ENCODE measurements around the gene CAMTA1.

The CAMTA1 gene

DNA sequence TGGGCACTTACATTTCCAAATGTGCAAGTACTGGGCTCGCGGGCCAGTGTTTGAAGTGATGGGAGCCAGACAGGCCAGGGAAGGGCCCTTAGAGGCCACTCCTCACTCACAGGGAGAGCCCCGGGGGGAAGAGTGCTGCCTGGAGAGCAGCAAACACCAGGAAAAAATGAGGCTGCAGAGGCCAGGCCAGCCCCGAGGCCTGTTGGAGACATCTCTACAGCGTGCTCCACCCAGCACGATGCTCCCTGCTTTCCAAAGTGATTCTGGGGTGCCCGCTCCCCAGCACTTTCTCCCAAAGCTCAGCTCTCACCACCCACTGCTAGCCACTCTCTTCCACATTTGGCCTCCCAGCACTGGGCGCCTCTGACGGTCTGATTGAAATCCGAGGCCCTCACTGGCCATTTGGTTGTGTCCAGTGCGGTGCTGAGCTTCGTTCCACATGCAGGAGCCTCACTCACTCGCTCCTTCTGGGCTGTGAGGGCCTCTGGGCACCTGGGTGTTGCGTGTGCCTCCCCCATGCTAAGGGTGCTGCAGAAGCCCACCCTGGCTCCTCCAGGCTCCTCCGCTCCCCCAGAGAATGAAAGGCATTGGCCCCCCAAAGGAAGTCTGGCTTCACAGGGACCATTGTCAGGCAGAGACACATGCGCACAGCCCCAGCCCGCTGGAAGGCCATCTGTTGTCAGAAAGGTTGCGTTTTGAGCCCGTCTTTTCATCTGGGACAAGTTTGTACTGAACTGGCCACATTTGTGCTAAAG lies 600.4 kb downstream of the CAMTA1 start:
- DNase-seq: no peak

DNA sequence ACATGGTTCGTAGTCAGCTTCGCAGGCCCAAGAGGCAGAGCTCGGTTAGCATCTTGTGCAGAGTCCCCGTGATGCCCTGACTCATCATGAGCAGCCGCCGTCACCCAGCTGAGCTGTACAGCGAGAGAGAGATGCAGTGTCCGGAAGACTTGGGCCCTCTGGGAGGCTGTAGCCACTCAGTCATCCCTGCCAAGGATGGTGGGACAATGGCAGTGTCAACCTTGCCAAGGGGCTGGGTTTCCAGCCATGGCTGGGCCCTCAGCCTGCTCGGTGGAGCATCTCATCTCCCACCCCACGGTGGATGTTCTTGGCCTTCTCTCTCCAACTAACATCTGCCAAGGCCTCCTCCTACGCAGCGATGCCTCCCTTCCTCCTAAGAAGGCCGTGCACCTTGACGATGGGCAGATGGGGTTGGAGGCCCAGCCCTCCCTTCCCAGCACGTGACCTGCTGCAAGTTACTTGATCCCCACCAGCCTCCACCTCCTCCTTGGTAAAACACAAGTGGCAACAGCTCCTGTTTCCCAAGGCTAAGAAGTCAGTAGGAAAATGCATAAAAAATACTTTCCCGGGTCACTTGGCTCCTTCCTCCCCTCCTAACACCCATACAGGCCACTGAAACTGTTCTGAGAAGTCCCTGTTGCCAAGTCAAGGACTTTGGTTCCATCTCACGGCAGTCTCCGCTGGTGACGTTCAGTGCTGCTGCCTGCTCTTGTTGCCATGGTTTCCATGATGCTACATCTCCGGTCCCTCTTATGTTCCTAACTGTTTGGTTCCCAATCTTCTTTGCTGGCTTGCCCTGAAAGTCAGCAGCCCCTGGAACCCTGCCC lies 601.2 kb downstream of the CAMTA1 start:
- no peak for DNase-seq

DNA sequence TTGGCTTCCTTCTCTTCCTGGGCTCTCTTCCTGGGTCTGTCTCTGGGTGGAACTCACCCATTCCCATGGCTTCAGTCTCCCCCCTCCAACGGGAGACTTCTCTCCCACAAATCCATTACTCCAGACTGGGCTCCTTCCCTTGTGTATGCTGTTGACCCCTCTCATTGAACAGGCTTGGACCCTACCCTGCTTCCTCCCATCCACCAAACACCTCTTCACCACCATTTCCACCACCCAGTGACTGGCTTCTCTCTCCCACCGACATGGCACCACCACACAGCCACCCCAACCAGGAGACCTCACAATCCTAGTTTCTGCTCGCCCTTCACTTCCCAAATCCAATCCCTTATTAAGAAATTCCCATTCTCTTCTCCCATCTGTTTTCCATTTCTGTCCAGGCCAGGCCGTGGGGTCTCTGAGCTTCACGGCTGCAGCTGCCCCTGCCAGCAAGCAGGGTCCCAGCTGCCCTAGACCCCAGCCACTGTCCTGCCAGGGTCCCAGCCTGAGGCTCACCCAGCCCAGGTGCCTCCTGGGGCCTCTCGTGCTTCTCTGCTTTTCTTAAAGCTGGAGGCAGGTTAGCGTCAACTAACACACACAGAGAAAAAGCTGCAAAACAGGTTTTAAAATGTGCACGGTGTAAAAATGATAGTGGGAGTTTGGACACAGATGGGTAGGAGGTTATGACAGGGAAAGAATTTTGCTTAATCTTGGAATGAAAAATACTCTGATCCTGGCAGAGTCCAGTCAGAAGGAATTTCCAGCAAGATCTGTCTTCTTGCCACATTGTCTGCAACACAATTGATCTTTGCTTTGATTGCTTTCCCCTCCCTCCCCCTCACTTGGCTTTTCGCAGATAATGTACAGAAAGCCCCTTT lies 602.0 kb downstream of the CAMTA1 start:
- peak; percentile 42 for DNase-seq

DNA sequence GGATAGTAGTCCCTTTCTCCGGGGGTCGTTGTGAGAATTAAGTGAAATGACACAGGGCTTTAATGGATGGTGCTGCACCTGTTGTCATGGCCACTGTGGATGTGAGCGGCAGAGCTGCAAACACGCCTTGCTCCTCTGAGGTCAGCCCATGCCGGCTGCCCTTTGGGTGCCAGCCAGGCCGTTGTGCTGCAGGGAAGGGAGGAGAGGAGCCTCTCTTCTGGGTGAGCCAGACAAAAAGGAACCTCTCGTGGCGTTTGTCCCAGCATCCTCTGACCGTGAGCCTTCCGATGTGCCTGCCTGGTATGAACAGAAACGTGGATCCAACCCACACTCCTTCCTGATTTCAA lies 602.9 kb downstream of the CAMTA1 start:
- DNase-seq: no peak

DNA sequence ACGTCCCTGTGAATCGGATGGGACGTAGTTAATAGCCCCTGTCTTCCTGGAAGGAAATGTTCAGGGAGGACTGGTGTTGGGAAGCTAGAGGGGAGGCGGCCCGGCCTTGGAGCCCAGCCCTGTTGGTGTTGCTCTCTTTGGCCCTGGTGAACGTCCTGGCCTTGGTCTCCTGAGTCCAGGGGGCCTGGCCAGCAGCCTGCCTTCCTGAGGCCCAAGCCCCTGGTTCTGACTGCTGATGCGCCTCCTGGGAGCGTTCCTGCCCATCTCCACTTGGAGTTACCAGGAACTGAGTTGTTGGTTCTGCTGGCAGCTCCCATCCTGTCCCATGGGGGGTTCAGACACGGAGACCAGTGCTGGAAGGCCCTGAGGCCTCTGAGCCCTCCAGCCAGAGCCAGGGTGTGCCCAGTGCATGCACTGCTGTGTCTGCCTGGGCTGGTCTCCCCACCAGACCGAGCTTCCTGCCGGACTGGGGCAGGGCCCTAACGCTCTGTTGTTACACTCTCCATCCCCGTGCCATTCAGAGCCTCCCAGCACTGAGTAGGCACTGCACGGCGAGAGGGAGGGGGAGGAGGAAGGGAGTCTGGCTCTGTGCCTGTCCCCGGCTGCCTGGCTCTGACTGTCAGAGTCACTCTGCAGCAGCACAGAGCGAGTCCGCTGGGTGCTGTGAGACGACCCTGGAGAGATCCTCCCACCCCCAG lies 603.4 kb downstream of the CAMTA1 start:
- no peak for DNase-seq

DNA sequence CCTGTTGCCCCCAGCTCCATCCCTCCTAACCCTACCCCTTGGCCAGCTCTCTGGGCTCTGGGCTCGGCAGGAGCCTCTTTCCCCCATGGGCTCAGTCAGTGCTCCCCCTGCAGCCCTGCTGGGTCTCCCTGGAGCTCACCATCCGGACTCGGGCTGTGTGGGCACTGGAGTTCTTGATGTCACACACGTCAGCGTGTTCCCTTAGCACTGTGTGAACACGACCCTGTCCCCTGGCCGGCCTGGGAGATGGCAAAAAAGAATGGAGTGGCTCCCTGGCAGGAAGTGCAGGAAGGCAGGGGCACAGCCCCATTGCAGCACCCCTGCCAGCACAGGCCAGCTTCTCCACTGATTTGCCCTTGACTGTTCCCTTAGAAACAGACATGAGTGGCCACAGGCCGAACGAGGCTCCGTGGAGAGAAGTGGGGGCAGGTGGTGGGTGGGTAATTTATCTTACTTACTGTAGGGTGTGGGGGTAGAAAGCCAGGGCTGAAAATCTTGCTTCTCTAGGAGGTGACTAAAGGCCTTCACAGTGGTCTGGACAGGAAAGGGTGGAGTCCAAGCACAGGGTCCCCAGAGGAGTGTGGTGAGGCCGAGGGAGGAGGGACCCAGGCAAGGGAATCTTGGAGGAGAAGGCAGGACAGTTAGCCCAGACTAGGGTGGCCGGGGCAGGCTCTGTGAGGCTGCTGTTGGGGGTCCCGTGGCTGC lies 604.1 kb downstream of the CAMTA1 start:
- peak; percentile 16 for DNase-seq

DNA sequence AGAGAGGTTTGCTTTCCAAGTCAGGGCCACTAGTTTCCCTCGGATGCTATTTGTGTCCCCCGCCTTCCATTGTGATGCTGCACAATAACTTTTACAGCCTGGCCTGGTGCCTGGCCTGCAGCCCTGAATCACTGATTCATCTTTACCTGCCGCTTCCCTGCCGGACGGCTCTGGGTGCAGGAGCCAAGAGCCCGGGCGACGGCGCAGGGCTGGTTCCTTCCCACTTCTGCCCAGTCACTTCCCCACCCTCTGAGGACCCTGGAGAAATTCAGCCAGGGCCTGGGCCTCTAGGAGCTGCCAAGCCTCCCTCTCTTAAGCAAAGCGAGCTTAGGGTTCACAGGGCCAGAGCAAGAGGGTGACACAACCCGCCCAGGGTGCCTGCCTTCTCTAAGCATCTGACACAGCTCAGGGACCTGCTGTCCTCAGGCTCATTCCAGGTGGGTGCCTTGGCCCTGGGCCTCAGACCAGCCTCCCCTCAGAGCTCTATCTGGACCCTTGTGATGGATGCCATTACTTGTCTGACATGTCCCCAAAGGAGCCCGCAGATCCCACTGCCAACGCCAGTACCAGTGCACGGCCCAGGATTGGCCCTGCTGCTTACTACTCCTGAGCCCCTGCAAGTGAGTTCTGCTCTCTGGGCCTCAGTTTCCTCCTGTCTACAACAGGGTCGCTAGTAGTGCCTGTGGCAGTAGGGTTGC lies 604.8 kb downstream of the CAMTA1 start:
- no peak for DNase-seq

DNA sequence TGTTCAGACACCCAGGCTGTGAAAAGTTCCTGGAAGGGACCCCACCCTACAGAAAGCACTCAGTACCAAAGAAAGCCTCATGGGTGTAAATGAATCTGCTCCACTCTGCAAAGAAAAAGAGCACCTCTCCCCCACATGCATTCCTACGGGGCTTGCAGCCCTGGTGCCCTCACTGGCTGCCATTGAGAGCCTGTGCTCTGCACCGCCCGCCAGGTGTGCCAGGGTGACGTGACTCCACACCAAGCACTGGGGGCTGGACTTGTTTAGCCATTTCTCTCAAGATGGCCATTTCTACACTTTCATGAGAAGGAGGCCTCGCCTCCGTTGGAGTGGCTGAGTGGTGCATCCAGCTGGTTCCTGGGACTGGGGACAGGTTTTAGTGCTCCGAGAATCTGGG lies 605.3 kb downstream of the CAMTA1 start:
- DNase-seq: no peak

DNA sequence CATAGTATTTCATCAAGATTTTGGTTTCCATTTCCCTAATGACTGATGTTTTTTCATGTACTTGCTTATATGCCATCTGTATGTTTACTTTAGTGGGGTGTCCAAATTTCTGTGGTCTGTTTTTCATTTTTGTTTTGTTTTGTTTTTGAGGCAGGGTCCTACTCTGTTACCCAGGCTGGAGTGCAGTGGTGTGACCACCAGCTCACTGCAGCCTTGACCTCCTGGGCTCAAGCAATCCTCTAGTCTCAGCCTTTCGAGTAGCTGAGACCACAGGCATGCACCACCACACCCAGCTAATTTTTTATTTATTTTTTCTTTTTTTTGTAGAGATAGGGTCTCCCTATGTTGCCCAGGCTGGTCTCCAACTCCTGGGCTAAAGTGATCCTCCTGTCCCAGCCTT lies 607.9 kb downstream of the CAMTA1 start:
- DNase-seq: no peak

DNA sequence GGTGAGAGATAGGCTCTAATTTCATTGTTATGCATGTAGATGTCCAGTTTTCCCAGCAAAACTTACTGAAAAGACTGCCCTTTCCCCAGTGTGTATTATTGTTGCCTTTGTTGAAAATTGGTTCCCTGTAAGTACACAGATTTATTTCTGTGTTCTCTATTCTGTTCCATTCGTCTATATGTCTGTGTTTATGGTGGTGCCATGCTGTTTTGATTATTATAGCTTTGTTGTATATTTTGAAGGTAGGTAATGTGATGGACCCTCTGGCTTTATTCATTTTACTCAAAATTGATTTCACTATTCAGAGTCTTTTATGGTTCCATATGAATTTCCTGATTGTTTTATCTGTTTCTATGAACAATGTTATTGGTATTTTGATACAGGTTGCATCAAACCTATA lies 610.0 kb downstream of the CAMTA1 start:
- DNase-seq: no peak

DNA sequence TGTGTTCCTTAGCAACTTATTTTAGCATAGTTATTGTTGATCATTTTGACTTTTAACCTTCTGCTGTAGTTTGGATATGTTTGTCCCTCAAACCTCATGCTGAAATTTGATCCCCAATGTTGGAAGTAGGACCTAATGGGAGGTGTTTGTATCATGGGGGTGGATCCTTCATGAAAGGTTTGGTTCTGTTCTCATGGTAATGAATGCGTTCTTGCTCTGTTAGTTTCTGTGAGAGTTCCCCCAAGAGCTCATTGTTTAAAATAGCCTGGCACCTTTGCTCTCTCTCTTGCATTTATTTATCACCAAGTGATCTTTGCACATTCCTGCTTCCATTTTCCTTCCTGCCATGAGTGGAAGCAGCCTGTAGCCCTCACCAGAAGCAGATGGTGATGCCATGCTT lies 613.7 kb downstream of the CAMTA1 start:
- DNase-seq: no peak

DNA sequence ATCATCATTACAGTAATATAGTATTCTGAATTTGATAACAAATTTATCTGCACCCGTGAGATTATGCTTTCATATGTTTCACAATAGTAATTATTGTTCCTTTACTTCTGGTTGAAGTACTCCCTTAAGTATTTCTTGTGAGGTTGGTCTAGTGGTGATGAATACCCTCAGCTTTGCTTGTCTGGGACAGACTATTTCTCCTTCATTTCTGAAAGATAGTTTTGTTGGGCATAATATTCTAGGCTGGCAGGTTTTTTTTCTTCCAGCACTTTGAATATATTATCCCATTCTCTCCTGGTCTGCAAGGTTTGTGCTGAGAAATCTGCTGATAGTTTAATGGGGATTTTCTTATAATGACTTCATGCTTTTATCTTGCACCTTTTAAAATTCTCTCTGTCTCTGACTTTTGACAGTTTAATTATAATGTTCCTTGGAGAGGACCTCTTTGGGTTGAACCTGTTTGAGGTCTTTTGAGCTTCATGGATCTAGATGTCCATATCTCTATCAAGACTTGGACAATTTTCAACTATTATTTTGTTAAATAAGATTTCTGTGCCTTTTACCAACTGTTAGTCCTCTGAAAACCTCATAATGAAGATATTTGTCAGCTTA lies 614.4 kb downstream of the CAMTA1 start:
- DNase-seq: no peak

DNA sequence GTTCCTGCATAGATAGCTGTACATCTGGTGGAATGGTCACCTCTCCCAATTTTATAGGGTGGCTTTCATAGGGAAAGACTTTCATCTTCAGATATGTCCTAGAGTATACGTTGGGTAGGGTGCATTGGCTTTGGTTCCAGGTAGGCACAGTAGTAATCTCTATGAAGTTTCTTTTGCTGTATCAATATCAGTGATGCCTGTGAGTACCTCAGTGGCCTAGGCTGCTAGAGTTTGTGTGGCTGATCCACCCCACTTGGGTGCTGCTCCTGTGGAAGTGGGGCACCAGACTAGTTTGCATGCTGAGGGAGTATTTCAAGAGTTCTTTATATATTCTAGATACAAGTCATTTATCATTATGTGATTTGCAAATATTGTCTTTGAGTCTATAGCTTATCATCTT lies 615.3 kb downstream of the CAMTA1 start:
- DNase-seq: no peak

DNA sequence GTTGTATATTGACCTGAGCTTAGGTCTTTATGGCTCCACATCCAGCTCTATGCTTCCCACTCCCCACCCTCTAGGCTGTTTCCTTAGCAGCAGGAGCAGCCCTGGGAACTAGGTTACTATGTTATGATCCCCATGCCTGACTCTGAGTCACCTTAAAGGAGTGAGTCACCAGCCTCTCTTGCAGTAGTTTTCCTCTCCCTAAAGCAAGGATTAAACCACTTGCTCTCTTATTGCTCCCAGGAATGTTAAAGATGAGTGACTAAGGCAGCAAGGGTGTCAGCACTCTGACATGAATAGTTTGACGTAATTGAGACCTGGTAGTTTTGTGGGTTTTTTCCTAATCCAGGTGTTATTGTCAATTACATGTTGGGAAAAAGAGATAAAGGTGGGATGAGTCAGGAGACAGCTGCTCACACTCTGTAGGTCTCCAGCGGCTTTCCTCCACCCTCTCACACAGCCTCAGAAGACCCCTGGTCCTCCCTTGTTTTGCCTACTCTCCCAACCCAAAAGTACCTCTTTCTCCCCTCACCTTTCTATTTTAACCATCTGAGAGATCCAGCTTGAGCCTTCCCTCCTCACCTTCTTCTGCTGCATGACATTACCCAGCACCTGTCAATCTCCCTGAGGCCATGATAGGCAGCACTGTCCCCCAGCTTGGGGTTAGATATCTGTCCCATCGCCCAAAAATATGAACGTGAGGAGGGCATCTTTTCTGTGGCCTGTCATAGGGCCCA lies 616.7 kb downstream of the CAMTA1 start:
- no peak for DNase-seq

DNA sequence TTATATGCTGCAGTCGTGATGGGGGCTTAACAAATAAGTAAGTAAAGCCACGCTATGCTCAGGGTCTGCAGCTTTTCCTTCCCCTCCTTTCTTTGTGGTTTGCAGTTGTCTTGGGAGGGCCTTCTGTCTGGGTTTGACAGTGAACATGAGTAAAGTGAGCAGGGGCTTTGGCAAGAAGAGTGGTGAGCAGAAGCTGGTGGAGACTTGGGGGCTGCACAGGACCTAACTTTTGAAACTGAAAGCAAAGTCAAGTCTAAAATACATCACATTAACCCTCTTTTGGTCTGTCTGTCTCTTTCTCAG lies 617.2 kb downstream of the CAMTA1 start:
- no peak for DNase-seq

DNA sequence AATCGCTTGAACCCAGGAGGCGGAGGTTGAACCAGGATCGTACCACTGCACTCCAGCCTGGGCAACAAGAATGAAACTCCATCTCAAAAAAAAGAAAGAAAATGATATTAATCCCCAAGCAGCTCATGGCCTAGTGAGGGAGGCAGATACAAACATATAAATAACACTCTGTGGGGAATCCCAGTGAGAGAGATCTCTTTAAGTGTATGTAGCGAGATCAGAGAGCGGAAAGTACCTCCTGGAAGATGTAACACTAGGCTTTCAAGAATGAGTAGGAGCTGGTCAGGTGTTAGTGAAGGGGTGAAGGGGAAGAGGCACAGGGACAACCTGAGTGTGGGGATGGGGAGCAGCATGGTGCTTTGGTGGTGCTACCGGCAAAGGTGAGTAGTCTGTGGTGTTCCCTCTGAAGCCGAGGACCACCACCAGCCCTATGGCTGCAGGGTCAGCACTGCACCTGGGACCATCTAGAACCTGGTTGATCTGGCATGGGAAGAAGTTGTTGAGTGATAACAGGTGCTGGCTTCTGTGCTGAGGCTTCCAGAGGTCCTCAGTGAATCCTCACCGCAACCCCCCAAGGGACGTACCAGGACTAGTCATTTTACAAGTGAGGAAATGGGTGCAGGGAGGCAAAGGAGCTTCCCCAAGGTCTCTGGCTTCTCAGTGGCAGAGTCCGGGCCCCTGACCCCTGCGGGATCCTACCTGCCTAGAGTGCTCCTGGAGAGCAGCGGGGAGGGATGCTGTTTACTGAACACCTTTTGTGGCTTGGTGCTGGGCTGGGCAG lies 618.2 kb downstream of the CAMTA1 start:
- DNase-seq: no peak

DNA sequence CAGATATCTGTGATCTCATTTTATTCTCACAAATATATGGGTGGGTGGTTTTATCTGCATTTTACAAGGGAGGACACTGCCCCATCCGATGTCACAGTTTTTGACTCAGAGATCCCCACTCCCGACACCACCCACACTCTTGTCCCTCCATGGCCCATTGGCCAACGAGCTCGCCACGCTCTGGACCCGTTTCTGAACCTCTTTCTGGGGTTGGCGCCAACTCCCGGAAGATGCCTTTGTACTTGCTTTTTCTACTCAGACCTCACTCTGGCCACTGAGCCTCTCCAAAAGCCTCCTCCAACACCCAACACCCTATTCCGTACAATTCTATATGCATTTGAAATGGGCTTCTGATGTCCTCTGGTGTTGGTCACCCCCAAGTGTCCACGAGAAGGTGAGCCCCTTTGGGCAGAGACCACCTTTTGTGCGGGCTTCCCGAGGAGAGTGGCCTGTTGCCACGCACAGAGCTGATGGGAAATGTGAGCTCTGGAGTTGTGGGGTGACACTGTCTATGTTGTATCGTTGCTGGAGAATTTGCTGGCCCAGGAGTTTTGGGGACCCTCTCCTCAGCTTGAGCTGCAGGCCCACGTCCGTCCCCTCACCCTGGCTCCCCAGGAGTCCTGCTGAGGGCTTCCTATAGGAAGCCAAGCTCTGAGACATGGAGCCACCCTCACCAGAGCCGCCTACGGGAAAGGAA lies 618.9 kb downstream of the CAMTA1 start:
- DNase-seq: no peak

DNA sequence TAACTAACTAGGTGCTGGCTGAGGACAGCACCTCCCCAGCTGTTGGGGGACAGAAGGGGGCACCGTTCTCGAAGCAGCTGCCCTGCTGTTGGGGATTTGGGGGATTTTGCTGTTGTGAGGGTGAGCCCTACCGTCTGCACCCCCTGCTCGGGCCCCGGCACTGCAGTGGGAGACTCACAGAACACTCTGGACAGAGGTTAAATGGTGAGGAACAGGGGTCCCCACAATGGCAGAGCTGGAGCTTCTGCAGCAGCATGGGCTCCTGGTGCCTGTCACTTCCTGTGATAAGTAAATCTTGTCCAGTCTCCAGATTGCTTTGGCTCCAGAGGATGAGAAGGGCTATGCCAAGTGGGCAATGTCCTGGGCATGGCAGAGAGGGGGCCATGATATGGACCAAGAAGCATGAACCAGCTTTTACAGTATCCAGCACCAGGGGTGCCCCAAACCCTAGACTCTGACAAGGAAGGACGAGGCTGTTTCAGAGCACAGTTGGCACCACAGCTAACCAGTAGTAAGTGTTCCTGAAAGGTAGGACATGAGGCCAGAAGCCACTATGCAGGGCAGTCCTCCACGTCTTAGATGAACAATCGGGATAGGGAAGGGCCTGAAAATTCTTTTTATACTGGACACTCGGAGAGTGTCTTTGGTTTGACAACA lies 620.7 kb downstream of the CAMTA1 start:
- no peak for DNase-seq

Measured in NCI-H345 (cell line).